HG02870 (cell line): ENCODE measurements around the gene PTH1R.
A peak's percentile ranks its signal among the peaks of the same experiment; 100 is the strongest.

Experiments used
- ATAC-seq: cut with Tn5 transposase; IDR thresholded peaks from one replicate; pipeline ENCODE4 v1.9.1; 2021; ENCODE audit warnings: mild to moderate bottlenecking, moderate library complexity; ENCODE audit not compliant: unreplicated experiment

The PTH1R gene

GRCh38 chr3:46877406-46878125, at the start of gene PTH1R:
PTH1R (plus strand) TSS chr3:46877721; CDS start chr3:46883560, 5,839 bp downstream.
- ATAC-seq = no peak

GRCh38 chr3:46829699-46830208, 47.8 kb upstream of the PTH1R start:
- ATAC-seq = no peak

GRCh38 chr3:46830801-46831200, 46.7 kb upstream of the PTH1R start:
- no peak for ATAC-seq

- no peak for ATAC-seq
These were observed 46.2 kb upstream of the PTH1R start for GRCh38 chr3:46831316-46831715.

GRCh38 chr3:46831841-46832240, 45.7 kb upstream of the PTH1R start:
- ATAC-seq = no peak

GRCh38 chr3:46833346-46834300, 43.9 kb upstream of the PTH1R start:
- no peak for ATAC-seq

GRCh38 chr3:46835054-46835453, 42.5 kb upstream of the PTH1R start:
- ATAC-seq = no peak

GRCh38 chr3:46835491-46835890, 42.0 kb upstream of the PTH1R start:
- no peak for ATAC-seq

GRCh38 chr3:46838301-46838700, 39.2 kb upstream of the PTH1R start:
- ATAC-seq = no peak

- ATAC-seq = no peak
These were observed 37.0 kb upstream of the PTH1R start for GRCh38 chr3:46840491-46840890.

- ATAC-seq = no peak
These were observed 34.0 kb upstream of the PTH1R start for GRCh38 chr3:46843508-46843907.

GRCh38 chr3:46844397-46844796, 33.1 kb upstream of the PTH1R start:
- ATAC-seq = no peak

GRCh38 chr3:46844881-46845312, 32.6 kb upstream of the PTH1R start:
- ATAC-seq = no peak

GRCh38 chr3:46845397-46845859, 32.1 kb upstream of the PTH1R start:
- ATAC-seq = peak; percentile 40

GRCh38 chr3:46845860-46846623, 31.5 kb upstream of the PTH1R start:
- peak; percentile 68 for ATAC-seq

GRCh38 chr3:46846624-46847542, 30.6 kb upstream of the PTH1R start:
- no peak for ATAC-seq

- no peak for ATAC-seq
These were observed 29.8 kb upstream of the PTH1R start for GRCh38 chr3:46847744-46848143.

GRCh38 chr3:46848271-46849044, 29.1 kb upstream of the PTH1R start:
- ATAC-seq = no peak

GRCh38 chr3:46849045-46849631, 28.4 kb upstream of the PTH1R start:
- ATAC-seq = no peak
